ENCODE data around the gene DIP2B.

- TF ChIP-seq CTCF (conservative IDR thresholded peaks at IDR 0.05 in 1 of 2, IDR thresholded peaks at IDR 0.05 in 1 of 2; ENCODE audit: extremely low read depth in 1 of 2, insufficient read depth in 1 of 2, low read depth in 1 of 2, low read length in 2 of 2) (peak in 1 of 2 donors; percentile 42), EZH2 (IDR thresholded peaks at IDR 0.05; ENCODE audit: borderline replicate concordance, low read length) (no peak)
Observed at GRCh38 chr12:50642761-50643160, 138.0 kb downstream of the DIP2B start.
